Measurements from ENCODE around the gene CPLX3.

The CPLX3 gene

GRCh38 chr15:74793135-74794028 lies 33.0 kb upstream of the CPLX3 start:
- DNase-seq (ENCODE audit: low read depth): peak; percentile 61
- H3K4me3 ChIP-seq (ENCODE audit: low read depth, low read length): no peak overlapping the region
- peak; percentile 45 for TF ChIP-seq CTCF (conservative IDR thresholded peaks at IDR 0.05; ENCODE audit: low read depth, low read length)

GRCh38 chr15:74794248-74794969 lies 32.0 kb upstream of the CPLX3 start:
- H3K4me3 ChIP-seq (ENCODE audit: low read depth, low read length): no peak overlapping the region
- no peak for TF ChIP-seq CTCF (conservative IDR thresholded peaks at IDR 0.05; ENCODE audit: low read depth, low read length)
- no peak for DNase-seq (ENCODE audit: low read depth)

- H3K4me3 ChIP-seq (ENCODE audit: low read depth, low read length): no peak overlapping the region
- DNase-seq (ENCODE audit: low read depth): no peak
- no peak for TF ChIP-seq CTCF (conservative IDR thresholded peaks at IDR 0.05; ENCODE audit: low read depth, low read length)
Observed at GRCh38 chr15:74794970-74795349, 31.5 kb upstream of the CPLX3 start.

- DNase-seq (ENCODE audit: low read depth): no peak
- no peak overlapping the region for H3K4me3 ChIP-seq (ENCODE audit: low read depth, low read length)
- no peak for TF ChIP-seq CTCF (conservative IDR thresholded peaks at IDR 0.05; ENCODE audit: low read depth, low read length)
Observed at GRCh38 chr15:74795966-74796625, 30.3 kb upstream of the CPLX3 start.

- no peak for DNase-seq (ENCODE audit: low read depth)
- H3K4me3 ChIP-seq (ENCODE audit: low read depth, low read length): no peak overlapping the region
- no peak for TF ChIP-seq CTCF (conservative IDR thresholded peaks at IDR 0.05; ENCODE audit: low read depth, low read length)
Observed at GRCh38 chr15:74798388-74799254, 27.8 kb upstream of the CPLX3 start.

GRCh38 chr15:74799255-74799855 lies 27.1 kb upstream of the CPLX3 start:
- no peak overlapping the region for H3K4me3 ChIP-seq (ENCODE audit: low read depth, low read length)
- DNase-seq (ENCODE audit: low read depth): no peak
- TF ChIP-seq CTCF (conservative IDR thresholded peaks at IDR 0.05; ENCODE audit: low read depth, low read length): no peak

Measured in choroid plexus epithelial cell (primary cell).